D341Med (cell line): Measurements from ENCODE around the gene PEX7.
"Not testable (repeated sequence)": the region's sequence is repeated elsewhere in the genome, so short reads cannot be mapped to it uniquely, and the experiment has no call there.

Source experiments
- DNase-seq: peaks from one replicate; pipeline ENCODE4 v3.0.0; 2012; ENCODE audit warnings: low spot score

PEX7 gene

GRCh38 chr6:136840276-136841001 lies 18.0 kb downstream of the PEX7 start:
- DNase-seq, result no peak

DNA sequence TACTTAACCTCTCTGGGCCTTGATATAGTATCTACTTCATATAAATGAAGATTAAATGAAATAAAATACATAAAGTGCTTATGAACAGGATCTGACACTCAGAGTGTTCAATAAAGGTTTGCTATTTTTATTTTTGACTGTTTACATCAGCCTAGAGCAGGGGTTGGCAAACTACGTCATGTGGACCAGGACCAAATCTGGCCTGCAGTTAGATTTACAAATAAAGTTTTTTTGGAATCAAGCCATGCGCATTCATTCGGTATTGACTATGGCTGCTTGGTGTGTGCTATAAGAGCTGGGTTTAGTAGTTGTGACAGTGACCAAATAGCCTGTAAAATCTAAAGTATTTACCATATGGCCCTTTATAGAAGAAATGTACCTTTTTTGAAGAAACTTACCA lies 20.8 kb downstream of the PEX7 start:
- no peak for DNase-seq

DNA sequence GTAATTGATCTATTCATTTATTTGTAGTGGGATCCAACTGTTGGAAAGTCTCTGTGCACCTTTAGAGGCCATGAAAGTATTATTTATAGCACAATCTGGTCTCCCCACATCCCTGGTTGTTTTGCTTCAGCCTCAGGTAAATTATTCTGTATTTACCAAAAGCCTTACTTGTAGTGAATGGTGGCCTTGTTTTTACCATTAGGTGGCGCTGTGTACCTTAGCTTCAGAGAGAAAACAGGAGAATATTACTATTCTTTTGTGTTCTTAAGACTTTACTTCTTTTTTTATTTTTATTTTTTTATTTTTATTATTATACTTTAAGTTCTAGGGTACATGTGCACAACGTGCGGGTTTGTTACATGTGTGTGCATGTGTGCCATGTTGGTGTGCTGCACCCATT lies 23.7 kb downstream of the PEX7 start:
- DNase-seq, result peak; percentile 43

- DNase-seq, result not testable (repeated sequence)
These were observed 24.1 kb downstream of the PEX7 start for GRCh38 chr6:136846477-136846876.

- DNase-seq, result not testable (repeated sequence)
These were observed 27.7 kb downstream of the PEX7 start for GRCh38 chr6:136849979-136850563.

DNA sequence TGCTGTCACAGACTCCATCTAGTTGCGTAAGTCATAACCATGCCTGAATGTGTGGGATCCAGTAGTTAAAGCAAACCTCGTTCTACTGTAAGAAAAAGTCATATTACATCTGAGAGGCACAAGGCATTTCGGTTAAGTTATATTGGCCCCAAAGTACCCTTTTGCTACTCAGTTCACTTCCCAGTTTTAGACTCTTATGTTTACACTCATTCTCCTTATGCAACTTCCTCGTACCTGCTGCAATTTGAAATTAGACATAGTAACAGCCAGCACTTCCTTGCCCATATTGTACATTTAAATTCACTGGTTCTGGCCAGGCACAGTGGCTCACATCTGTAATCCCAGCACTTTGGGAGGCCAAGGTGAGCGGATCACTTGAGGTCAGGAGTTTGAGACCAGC lies 37.0 kb downstream of the PEX7 start:
- no peak for DNase-seq

DNA sequence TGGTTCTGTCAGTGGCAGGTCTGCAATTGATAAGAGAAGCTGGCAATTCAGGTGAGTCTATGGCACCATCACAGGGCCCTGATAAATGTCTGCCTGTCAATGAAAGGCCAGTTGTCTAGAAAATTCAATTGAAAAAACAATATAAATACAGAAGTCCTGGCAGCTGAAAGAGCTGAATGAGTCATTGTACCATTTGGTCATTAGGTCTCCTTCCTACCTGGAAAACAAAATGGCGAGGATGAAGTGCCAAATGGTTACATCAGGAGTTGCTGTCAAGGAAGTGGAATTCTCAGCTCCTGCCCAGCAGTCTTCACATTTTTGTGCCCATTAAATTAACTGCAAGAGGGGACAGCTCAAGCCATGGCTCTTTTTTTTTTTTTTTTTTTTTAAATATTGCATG lies 37.7 kb downstream of the PEX7 start:
- no peak for DNase-seq

- DNase-seq, result no peak
These were observed 40.3 kb downstream of the PEX7 start for GRCh38 chr6:136862662-136863061.

- DNase-seq, result no peak
These were observed 41.4 kb downstream of the PEX7 start for GRCh38 chr6:136863752-136864151.

DNA sequence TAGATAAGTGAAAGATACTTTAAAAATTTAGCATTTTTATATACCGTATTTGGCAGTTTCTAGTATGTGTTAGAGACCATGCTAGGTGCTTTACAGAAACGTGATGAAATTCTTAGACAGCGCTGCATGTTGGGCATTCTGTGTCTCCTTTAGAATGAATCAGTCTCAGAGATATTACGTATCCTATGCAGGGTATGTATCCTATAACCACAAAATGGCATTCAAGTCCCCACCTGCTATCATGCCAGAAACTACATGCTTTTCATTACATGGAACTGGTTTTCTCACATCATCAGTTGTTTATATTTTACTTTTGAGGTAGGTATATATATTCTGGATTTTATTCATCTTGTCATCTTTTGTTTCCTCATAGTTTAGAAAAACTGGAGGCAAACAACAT lies 42.3 kb downstream of the PEX7 start:
- DNase-seq, result no peak

GRCh38 chr6:136866872-136867416 lies 44.6 kb downstream of the PEX7 start:
- DNase-seq, result no peak

DNA sequence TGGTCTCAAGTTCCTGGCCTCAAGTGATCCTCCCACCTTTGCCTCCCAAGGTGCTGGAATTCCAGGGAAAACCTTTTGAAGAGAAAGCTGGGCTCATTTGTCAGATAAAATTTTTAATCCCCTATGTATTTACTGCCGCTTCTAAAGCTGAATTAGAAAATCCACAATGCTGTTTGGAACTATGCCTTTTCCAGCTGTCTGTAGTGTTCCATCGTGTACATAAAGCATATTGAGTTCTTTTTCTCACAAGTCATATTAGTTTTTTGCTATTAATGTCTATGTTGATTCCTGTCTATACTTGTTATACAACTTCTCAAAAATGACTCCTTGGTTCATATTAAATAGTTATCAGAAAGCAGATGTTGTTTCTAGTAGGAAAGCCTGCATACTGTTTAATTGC lies 47.1 kb downstream of the PEX7 start:
- DNase-seq, result no peak

DNA sequence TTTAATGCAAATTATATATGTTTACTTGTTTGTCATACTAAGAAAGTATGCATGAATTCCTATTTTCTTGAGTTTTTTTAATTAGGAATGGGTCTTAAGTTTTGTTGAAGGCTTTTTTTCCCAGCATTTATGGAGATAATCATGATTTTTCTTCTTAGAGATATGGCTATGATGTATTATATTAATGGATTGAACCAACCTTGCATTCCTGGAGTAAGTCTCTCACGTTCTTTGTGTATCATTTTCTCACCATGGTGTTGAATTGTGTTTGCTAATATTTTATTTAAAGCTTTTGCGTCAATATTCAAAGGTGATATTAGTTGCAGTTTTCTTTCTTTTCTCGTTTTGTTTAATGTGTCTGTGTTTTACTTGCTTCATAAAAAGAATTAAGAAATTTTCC lies 51.4 kb downstream of the PEX7 start:
- DNase-seq, result no peak

DNA sequence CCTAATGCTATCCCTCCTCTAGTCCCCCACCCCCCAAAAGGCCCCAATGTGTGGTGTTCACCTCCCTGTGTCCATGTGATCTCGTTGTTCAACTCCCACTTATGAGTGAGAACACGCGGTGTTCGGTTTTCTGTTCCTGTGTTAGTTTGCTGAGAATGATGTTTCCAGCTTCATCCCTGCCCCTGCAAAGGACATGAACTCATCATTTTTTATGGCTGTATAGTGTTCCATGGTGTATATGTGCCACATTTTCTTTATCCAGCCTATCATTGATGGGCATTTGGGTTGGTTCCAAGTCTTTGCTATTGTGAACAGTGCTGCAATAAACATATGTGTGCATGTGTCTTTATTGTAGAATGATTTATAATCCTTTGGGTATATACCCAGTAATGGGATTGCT lies 54.1 kb downstream of the PEX7 start:
- not testable (repeated sequence) for DNase-seq

DNA sequence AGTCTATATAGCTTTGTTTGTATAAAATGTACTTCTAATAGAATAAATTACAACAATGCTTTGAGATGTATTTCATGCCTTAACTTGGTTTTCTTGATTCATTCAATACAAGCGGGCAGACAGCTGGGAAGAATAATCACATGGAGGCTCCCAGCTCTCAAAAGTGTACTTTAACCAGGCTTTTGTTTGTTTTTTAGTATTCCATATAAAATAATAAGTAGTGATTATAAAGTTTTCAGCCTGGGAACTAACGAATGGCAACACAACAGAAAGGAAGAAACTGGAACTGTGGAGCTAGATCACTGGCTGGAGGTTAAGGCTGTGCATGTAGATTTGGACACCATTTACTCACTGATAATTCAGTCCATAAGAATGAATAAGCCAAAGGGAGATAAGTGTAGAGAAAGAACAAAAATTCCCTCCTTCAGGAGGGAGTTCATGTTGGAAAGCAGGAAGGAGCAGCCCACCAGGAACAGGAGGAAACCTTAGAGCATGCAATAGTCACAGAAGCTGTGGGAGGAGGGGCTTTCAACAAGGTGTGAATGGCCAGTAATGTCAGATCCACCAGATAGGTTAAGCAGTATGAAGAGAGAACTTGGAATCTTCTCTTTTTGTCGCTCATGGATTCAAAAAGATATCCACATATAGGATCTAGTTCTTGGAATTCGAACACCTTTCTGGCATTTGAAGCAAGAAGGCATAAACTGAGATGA lies 58.5 kb downstream of the PEX7 start:
- DNase-seq, result no peak

GRCh38 chr6:136886091-136886490 lies 63.7 kb downstream of the PEX7 start:
- no peak for DNase-seq

DNA sequence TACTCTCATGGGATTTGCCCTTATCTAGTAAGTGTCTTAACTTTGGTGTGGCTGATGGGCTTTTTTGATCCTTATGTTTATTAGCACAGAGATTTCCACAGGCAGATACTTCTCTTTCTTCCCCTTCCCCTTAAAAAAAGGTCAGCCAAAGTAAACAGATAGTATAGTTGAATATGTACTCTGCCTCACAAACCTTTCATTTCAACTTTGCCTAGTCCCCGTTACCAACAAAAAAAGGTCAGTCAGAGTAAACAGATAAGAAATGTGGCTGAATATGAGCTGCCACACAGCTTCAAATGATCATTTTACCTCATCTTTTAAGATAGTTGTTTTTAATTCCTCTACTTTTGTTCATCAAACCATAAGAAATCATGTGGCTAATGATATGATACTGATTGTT lies 65.6 kb downstream of the PEX7 start:
- no peak for DNase-seq

- no peak for DNase-seq
These were observed 67.1 kb downstream of the PEX7 start for GRCh38 chr6:136889271-136890193.

GRCh38 chr6:136890194-136890839 lies 67.9 kb downstream of the PEX7 start:
- no peak for DNase-seq

GRCh38 chr6:136890986-136891385 lies 68.6 kb downstream of the PEX7 start:
- no peak for DNase-seq

DNA sequence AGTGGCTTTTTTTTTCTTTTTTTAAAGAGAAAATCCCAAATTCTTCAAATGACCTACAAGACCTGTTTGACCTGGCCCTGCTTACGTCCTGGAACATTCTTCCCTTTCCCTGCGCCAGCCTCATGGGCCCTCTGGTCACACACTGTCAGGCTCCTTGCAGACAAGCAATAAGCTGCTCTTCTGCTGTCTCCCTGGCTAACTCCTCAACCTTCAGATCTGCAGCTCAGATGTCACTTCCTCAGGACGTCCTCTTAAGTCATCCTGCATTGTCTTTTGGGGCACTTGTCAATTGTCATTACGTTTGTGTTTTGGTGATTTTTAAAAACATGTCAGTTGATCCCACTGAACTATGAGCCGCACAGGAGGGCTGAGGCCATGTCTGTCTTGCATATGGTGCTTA lies 70.8 kb downstream of the PEX7 start:
- DNase-seq, result no peak

- no peak for DNase-seq
These were observed 73.5 kb downstream of the PEX7 start for GRCh38 chr6:136895901-136896300.
